Glomerular endothelial cell (primary cell): ENCODE results near the gene KBTBD4. TPM values are rescaled to one million over a fixed set of nuclear protein-coding genes. Genes with fewer than 3 reads are reported as not detected.

Experiments used
- DNase-seq: peaks from one replicate; pipeline ENCODE4 v3.0.0-alpha.2; 2011; ENCODE audit warnings: low read depth, low spot score; ENCODE audit errors: extremely low read depth
- total RNA-seq: library from RNA; depleted of rRNA; stranded (reverse); fragments of >200 nt; gene quantifications from 2 replicates; pipeline ENCODE4 v1.2.3, GENCODE V29; 2015

KBTBD4 gene
- 20.9 and 26.7 TPM in 2 replicates for total RNA-seq

DNA sequence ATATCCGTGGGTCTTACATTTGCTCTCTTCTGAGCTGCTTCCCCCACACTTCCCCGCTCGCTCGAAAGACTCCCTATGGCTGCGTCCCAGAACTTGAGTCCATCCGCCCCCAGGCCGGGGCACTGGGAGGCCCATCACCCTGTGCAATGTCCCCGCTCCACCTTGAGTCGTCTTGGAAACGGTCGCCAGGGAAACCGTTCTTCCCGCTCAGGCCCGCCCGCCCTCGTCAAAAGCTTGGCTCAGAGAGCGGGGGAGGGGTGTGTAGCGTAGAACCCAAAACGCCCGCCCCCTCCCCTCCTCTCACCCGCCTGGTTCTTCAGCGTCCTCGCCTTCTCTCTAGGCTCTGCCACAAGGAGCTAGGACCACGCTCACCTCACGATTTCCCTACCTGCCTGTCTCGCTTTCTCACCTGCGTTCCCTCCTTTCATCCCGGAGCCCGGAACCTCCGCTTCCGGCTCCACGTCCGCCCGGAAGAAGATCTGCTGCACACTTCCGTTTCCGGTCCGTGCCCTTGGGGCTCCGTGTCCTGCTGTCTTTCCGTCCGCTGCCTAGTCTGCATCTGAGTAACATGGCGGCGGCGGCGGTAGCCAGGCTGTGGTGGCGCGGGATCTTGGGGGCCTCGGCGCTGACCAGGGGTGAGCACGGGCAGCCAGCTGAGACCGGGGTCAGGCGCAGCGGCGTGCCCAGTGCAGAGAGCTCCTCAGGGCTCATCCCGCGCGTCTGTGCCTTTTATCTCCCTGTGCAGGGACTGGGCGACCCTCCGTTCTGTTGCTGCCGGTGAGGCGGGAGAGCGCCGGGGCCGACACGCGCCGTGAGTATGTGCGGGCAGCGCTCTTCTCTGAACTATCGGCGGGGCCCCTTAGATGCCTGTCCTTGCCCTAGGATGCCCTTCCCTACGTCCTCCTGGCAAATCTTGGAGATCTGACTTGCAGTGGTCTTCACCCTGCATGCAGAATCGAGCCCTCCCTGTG is at the start of gene KBTBD4, which contains the start of gene NDUFS3:
KBTBD4 (minus strand) TSS at position 447 of the 971 bp plus-strand sequence; CDS start at position 428, 19 bp downstream.
NDUFS3 (plus strand) TSS at position 551 of the 971 bp plus-strand sequence; CDS start at position 569, 18 bp downstream.
- DNase-seq = peak; percentile 41

DNA sequence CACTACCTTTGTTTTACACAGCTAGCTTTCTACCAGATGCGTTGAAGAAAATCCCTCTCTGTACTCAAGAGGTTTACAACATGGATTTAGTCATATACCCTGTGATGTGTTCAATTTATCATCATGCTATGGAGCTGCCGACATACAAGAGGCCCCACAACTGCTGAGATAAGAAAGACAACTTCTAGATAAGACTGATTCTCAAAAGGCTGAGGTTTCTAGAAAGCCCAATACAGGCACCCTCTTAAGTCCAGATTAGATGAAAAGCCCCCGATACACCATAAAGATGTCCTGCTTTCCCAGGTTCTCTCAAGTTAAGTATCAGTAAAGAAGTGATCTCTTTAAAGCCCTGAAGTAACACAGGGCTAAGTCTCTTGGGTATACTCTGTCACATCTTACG is 49.3 kb upstream of the KBTBD4 start:
- DNase-seq = no peak

GRCh38 chr11:47626234-47626633 is 47.5 kb upstream of the KBTBD4 start:
- no peak for DNase-seq

GRCh38 chr11:47620836-47621378 is 42.1 kb upstream of the KBTBD4 start:
- DNase-seq = no peak

GRCh38 chr11:47617417-47617809 is 38.6 kb upstream of the KBTBD4 start:
- no peak for DNase-seq

GRCh38 chr11:47616726-47617416 is 38.1 kb upstream of the KBTBD4 start:
- peak; percentile 34 for DNase-seq

DNA sequence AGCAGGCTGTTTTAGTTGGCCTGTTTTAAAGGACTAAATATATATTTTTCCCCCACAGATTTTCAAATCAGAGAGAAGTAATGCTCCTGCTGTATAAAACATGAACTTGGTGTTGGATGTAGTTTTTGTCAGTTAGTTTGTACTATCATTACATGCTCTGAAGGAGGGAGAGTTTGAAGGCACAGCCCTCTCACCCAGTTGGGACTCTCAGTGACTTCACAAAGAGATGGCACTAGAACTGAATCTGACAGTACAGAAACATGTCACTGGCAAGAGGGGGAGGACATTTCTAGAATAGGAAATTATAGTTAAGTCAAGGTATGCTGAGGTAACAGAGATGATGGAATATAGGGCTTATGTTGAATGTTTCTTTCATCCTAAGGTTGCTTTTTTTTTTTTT is 36.5 kb upstream of the KBTBD4 start:
- DNase-seq = no peak

DNA sequence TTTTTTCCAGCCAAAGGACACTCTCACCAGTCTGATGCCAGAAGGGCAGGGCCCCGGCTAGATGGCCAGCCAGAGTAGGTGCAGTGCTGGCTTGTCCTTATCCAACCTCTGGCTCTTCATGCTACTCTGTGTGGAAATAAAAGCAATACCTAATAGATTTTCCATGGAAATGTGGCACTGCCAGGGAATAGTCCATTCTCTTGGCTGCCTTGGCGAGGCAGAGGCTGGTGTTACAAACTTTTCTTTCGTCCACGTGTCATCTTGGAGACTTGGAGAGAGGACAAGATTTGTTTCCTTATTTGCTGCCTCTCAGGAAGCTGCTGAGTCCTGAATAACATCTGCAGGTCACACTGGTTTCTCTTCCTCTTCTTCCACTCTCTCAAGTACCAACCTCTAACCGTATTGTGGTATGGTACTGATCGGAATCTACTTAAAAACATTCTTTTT is 32.6 kb upstream of the KBTBD4 start:
- no peak for DNase-seq

GRCh38 chr11:47609675-47610074 is 30.9 kb upstream of the KBTBD4 start:
- DNase-seq = no peak

DNA sequence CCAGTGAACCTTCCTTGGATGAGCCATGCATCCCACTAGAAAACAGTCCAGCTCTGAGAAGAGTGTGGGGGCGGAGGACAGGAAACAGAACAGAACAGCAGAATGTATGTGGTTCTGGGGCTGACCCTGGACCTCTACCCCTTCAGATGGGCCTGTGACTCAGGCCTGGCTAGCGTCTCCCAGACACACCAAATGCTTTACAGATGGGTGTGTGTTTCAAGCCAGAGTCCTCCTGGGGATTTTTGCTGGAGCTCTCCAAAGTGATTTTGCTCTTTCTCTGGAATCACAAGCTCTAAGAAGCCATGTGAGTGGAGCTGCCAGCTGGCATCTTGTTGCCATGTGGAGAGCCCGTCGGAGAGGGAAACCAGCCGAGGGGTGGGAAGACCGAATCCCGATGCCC is 28.6 kb upstream of the KBTBD4 start:
- no peak for DNase-seq

GRCh38 chr11:47606731-47607130 is 28.0 kb upstream of the KBTBD4 start:
- DNase-seq = no peak

- DNase-seq = no peak
Measured at GRCh38 chr11:47605921-47606320, 27.2 kb upstream of the KBTBD4 start.

GRCh38 chr11:47603295-47603694 is 24.5 kb upstream of the KBTBD4 start:
- DNase-seq = no peak

DNA sequence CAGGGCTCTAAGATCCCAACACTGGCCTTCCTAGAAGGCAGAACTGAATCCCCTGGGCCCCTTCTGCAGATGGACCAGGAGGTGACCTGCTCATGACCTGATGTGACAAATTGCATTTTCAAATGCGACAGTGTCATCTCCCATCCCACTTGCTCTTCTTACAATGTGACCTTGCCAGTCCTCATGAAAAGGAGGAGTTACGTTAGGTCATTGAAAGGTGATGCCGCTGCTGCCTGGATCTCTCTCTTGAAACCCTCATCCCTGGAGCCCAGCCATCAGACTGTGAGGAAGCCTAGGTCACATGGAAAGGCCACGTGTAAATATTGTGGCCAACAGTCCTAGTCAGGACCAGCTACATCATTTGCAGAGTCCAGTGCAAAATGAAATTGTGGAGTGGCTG is 21.1 kb upstream of the KBTBD4 start:
- no peak for DNase-seq

DNA sequence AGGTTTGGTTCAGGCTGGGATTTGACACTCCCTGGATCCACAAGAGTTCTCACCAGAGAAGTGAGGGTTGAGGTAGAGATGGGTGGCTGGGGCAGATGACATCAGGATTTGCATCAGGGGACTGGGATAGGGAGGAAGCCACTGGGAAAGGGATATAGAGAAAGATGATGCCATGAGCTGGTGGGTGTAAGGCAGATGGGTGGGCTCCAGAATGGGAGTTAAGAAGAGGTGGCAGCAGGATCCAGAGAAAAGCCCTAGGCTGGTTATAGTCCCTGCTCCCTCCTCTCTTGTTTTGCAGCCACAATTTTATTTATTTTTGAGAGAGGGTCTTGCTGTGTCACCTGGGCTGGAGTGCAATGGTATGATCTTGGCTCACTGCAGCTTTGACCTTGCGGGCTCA is 17.2 kb upstream of the KBTBD4 start:
- DNase-seq = no peak

DNA sequence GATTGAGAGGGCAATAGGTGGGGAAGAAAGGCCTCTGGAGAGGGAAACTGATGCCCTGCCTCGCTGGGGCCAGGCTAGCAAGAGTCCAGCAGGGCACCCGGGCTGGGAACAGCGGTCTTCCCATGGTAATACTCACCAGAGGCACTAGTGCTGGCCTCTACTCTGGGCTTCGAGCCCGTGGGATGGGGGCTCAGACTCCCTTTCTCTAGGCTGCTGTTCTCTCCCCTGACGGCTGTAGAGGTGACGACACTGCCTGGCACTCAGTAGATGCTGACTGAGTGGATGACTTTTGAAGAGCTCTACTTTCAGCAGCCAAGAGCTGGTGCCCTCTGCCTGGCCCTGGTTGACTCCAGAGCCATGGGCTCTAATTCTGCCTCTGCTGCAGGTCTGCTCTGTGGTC is 16.3 kb upstream of the KBTBD4 start:
- DNase-seq = no peak

DNA sequence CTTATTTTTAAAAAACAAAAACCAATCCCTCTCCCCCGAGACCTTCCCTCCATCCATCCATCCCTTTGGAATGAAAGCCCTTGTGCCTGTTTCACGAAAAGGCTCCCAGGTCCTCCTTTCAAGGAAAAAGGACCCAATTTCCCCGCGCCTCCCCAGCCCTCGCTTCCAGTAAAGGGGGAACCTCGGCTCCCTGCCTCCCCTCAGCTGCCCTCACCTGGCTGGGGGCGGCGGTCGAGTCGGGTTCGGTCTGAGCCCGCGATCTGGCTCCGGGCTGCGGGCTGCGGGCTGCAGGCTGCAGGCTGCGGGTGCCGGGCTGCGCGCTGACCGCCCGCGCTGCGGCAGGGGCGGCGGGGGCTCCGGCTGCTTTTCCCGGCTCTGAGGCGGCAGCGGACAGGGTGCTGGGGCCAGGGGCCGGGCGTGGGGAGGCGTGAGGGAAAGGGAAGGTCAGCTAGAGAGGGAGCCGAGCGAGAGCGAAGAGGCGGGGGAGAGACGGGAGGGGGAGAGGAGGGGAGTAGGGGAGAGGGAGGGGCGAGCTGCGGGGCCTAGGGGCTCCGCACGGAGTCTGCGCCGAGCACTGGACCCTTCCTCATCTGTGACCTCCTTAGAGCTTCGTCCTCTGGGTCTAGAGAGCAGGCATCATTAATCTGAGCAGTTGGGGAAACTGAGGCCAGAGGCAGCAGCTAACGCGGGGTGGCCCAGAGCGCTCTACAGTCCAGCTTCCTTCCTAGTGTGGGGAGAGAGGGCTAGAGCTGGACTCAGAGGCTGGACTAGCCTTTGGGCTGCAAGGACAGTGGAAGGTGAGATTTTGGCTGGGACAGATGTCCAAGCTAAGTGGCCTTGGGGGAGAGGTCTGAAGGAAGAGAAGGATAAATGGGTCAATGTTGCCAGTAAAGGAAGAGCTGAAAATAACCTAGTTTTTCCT is 15.4 kb upstream of the KBTBD4 start, which contains the start of gene C1QTNF4:
C1QTNF4 (minus strand) TSS at position 478 of the 922 bp plus-strand sequence. CDS start 3,601 bp downstream, outside the sequence.
- no peak for DNase-seq

DNA sequence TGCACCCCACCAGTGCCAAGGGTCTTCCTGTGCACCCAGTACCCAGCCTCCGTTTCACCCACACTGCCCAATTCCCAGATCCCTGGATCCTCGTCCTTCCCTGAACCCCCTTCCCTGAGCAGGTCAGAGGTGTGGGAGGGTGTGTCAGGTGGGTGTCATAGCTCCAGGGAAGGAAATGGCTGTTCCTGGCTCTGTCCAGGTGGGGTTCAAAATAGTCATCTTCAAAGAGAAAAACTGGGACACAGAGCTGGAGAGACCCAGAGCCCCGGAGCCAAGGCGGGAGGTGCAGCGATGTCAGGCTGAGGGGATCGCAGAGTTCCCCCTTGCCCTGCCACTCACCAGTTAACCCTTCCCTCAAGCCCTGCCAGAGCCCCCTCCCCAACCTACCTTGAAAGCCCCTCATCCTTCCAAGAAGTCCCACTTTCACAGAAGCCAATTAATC is 14.7 kb upstream of the KBTBD4 start:
- DNase-seq = no peak

DNA sequence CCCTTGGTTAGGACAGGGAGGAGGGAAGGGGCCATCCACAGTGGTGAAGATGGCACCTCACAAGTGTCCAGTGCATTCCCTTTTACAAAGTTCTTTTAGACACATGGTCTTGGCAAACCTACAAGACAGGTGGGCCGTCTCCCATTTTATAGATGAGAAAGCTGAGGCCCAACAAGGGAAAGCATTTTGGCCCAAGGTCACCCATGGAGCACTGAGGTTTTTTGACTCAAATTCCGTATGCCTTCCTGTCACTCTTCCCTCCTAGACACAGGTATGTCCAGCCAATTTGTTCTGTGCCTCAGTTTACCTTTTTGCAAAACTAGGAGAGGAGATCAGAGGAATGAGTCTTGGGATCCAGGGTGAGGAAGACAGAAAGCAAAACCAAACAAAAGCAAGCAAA is 14.2 kb upstream of the KBTBD4 start:
- no peak for DNase-seq

DNA sequence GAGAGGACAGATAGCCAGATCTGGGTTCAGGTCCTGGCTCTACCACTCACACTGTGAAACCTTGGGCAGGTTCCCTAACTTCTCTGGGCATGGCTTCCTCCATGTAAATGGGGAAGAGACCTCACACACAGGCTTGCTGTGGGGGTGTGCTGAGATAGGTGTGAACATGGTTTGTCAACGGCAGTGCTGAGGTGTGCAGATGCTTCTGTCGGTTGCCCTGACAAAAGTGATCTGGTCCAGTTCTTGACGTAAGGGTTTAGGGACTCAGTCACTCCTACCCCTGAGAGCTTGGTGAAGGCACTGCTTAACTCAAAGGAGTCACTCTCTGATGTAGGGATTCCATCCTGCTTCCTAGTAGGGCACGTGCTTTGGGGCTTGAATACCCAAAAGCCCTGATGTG is 13.5 kb upstream of the KBTBD4 start:
- no peak for DNase-seq
